Activated T-cell treated with anti-CD3 and anti-CD28 coated beads for 24 hours (primary cell): ENCODE data around the gene IQCK.

ENCODE experiments used
- DNase-seq: peaks from one replicate; pipeline ENCODE4 v3.0.0-alpha.2; 2020; ENCODE audit warnings: low read depth

The IQCK gene

DNA sequence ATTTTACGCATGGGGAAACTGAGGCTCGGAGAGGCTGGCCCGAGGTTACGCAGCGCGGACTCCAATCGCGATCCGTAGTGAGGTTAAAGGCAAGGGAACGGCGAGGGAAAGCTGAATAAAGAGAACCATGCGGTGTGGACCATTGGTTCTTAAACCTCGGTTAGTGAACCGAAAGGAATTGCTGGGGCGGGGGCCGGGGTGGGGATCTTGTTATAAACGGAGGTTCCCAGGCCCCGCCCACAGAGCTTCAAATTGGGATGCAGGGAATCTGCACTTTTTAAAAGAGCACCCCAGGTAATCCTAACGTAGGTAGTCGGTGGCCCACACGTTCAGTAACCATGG, 524 bp downstream of the IQCK start:
- DNase-seq, result no peak

DNA sequence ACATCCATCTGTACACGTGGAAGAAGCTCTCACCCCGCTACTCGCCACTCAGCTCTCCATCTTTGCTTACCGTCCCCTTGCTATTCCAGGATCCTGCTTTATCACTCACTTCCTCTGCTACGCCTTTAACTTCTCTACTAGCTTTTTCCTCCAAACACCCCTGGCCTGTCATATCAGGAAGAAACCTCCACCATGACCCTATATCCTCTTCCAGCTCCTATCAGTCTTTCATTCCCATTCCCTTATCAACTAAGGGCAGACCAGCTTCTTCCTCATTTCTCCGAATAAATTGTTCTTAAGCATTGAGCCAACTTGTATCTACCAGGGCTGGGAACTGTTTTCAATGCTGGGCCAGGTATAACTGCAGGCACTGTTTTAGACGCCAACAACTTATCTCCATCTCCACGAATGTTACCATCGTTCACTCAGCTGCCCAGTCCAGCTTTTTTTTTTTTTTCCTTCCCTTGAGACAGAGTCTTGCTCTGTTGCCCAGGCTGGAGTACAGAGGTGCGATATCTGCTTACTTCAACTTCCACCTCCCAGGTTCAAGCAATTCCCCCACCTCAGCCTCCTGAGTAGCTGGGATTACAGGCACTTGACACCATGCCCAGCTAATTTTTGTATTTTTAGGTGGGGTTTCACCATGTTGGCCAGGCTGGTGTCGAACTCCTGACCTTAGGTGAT, 4.3 kb downstream of the IQCK start:
- DNase-seq, result no peak

DNA sequence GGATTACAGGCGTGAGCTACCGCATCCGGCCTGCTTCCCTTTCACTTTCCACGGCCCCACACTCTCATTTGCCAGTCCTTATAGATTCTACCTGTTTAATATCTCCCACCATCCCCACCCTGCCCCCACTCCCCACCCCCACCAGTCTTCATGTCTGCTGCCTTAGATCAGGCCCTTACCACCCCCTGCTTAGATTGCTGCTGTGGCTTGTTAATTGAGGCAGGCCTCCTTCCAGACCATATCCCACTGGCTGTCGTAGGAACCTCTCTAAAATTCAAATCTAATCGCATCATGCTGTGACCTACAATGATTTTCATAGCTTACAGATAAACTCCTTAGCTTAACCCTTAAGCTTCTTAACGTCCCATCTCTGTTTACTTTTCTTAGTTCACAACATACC, 4.9 kb downstream of the IQCK start:
- no peak for DNase-seq

DNA sequence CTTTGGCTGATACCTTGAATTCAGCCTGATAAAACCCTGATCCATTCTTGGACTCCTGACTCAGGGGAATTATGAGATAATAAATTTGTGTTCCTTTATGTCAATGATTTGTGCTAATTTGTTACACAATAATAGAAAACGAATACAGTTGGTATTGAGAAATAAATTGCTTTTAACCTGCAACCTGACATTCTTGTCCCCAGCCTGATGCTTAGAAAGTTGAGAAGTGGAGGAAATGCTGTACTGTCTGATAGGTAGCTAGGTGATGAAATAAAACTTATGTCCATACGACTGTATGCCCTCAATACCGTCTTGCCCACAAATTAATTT, 10.5 kb downstream of the IQCK start:
- DNase-seq, result no peak

DNA sequence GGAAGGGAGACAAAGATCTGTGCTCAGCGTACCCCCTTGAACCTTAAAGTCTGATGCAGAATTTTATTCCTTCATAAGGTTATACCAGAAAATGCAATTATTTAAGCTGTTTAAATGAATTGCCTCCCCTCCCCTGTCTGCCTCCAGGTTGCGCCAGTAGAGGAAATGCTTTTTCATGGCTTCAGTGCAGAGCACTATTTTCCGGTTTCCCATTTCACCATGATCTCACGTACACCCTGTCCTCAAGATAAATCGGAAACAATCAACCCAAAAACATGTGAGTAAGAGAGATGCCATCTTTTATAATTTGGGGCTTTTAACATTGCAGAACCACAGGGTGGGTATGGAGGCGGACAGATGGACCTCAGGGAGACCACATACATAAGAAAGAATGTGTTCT, 15.5 kb downstream of the IQCK start:
- no peak for DNase-seq

DNA sequence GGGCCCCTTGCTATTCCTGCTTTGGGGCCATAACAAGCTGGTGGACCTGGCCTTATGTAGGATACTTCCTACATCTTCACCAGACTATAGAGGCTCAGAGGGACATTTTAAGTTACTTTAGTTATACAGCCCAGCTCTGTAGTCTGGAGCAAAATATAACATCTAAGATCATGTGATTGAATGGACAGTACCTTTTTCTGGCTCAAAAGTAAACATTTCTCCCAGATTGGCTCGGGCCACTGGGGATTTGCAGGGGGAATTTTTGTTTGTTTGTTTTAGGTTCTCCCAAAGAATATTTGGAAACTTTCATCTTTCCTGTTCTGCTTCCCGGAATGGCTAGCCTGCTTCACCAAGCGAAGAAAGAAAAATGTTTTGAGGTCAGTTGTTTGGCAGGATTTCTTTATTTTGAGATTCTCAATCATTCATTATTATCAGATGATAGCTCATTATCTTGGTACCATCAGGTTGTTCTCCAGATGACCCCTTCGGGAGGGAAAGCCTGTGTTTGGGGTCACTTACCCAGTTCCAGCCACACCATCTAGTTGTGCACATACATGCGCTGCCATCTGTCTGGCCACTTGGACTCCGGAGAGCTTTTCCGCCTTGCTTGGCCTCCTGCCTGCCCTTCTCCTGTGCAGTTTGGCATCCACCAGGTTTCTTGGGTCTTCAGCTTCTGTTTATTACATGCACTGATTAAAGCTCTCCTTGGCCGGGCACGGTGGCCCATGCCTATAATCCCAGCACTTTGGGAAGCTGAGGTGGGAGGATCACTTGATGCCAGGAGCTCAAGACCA, 17.2 kb downstream of the IQCK start:
- no peak for DNase-seq

DNA sequence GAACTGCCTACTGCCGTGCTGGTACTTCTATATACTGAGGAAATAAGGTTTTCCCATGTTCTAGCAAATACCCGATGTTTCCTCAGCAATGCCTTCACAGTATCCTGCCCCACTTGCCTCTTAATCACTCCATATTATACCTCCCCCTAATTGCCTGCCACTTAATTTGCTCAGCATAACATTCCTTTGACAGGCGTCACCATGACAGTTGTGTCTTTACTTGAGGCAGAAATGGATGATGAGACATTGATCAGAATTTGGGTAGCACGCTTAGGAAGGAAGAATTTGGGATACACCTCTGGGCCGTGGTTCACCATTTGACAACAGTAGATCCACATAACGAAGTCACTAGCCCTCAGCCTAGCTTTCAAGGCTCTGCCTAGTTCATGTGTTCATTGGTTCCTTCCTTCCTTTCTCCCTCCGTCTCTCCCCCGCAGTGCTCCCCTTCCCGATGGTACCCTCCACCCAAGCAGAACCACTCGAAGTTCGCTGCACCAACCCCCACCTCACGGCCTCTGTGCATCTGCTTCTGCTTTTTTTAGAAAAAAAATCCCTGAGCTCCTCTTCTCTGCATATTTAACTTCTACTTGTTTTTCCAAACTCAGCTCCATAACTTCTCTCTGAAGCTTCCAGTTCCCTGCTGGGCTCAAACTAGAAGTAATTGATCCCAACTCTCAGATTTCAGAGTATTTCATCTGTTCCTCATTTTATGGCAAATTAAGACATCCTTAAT, 19.4 kb downstream of the IQCK start:
- DNase-seq, result no peak

DNA sequence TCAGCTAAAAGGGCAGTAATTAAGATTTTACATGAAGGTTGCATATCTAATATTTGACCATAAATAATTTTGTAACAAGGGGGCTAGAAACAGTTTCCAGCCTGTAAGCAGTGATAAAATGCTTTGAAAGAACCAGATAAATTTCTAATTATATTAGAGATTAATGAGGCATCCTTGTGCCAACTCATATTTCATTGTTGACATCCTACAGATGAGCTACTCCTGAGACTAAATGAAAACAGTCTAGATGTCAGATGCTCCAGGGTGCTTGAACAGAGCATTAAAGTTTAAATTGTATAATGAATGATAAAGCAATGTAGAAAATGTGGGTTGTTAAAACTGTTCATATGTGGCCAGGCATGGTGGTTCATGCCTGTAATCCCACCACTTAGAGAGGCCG, 23.3 kb downstream of the IQCK start:
- DNase-seq, result no peak

DNA sequence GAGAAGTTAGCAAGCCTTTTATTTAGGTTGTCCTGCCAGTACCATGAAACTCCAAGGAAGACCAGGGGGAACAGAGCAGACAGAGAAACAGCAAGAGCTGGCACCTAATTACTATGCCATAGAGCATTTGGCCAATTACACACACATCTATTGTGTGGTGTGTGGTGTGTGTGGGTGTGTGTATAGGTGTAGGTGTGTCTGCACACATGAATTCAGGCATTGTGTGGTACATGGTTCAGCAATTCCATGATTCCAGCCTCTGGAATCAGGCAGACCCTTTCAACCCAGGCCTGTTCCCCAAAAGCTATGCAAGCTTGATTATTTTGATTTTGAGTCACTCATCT, 25.7 kb downstream of the IQCK start:
- DNase-seq, result no peak

DNA sequence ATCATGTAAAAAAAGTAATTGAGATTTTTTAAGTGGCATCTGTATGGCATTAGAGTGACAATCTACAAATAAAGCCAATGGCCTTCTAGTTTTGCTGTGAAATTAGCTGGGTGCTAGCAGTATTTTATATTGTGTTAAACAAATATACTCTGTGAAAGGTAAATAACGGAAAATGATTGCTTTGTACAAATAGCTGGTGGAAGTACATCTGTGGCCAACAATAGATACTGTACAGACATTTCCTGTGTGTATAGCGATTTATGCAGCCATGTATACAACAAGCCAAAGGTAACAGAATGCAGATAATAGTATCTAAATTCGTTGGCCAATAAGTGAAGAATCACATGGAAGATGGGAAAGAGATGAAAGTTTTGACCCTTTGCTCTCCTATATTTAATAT, 26.6 kb downstream of the IQCK start:
- no peak for DNase-seq

DNA sequence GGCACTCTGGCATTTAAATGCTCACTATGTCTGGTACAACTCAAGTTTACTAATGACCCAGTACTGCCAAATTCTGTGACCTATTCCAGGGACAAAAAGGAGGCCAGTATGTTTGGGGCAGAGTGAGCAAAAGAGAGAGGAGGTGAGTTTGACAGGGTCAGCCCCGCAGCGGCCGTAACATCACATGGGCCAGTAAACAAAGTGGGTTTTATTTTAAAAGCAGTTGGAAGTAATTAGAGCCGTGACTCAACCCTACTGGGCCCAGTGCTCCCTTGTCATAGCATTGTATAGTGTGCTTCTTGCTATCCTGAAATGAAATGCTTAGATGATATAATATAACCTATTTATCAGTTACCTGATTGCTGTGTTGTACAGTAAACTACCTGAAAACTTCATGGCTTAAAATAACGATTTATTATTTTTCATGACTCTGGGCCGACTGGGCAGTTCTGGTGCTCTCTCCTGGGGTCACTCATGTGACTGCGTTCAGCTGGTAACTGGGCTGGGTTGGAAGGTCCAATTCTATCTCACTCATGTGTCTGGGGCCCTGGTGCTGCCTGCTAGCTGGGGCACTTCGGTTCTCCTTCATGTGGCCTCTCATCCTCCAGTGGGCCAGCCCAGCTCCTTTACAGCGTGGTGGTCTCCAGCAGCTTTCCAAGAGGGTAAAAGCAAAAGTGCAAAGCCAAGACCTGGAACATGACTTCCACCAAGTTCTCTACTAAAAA, 27.4 kb downstream of the IQCK start:
- DNase-seq, result no peak

DNA sequence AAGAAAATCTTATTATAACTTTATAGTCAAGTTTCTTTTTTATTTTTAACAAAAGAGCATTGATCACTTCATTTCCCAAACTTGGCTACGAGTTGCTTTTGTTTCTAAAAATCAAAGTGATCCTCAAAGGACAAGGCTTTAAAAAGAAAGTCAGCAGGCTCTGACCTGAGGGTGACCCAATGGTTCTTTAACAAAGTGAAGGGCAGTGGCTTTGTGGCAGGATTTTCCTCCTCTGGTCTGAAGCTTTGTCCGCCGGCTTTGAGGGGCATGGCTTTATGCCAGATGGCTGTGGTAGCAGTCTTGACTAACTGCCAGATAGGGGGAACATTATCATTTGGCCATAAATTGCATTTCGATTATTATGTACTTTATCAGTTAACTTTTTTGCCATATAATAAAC, 28.5 kb downstream of the IQCK start:
- no peak for DNase-seq

DNA sequence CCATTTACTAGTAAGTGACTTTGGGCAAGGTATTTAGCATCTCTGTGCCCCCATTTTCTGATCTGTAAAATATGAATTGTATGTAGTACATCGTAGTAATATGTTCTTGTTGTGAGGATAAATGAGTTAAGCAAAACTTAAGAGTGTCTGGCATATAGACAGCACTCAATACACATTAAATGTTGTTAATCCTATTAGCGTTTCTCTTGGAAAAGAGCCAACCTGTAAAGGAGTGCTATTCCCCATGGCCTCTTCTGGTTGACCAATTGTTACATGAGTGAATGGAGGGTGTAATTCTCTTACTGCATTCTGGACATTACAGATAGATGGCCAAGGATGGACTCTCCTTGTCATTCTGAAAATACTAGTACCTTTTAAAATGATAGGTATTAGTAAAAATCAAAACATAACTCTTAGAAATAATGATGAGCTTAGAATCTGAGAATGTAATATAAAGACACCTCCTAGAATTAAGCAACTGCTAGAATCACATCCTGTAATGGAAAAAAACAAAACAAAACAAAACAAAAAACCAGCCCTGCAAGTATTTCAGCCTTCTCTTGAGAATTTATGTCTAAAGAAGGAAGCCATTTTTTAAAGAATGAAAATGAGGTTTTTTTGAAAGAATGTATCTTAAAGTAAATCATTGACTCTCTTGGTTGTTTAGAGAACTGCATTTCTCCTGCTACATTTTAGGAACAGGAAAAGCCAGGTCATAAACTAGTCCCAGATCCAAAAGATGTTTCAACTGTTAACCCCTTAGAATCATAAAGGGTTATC, 30.5 kb downstream of the IQCK start:
- no peak for DNase-seq

DNA sequence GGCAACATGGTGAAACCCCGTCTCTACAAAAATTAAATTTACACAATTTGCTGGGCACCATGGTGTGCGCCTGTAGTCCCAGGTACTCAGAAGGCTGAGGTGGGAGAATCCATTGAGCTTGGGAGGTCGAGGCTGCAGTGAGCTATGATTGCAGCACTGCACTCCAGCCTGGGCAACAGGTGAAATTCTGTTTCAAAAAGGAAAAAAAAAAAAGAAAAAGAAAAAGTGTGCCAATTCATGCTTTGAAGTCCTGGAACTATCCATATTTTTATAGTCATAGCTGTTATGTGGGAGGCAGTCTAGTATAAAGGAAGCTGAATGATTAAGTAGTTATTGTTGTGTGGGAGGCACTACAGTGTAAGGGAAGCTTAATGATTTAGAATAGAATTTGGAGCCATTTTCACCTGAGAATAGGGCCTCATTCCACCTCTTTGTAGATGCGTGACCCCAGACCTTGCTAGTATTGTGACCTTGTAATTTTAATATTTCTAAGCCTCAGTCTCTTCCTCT, 31.6 kb downstream of the IQCK start:
- DNase-seq, result no peak

DNA sequence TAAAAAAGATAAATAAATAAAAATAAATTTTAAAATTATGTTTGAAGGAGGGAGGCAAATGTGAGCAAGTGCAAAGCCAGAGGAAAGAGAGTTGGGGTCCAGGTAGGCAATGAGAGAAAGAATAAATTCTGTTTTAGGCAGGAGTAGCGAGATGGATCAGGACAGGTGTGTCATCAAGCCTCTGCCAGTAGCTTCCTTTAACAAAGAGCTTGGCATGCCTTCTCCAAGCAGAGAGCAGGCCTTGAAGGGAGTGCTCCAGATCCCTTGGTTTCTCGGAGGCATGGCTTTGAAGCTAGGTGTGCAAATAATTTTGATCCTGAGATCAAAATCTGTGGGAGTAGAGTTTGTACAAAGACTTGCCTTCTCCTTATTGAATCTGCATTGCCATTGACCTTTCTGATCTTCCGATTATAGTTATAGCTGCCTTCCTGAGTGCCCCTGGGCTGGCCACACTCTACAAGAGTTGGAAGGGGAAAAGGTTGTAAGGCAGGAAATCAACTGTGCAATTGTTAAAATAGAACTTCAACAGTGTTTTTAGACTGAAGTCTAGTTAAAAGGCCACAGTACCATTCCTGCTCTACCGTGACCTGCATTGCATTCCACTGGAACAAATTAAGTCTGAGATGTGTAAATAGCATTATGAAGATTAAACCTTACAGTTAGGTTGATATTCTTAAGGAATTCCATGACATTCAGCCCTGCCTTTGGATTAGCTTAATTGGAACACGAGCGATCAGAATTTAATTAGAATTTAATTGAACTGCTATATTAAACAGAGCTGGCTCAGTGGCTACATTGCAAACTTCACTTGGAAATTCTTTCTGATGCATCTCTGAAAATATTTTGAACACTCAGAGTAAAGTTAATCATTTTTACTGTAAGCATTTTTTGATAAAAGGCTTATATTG, 33.7 kb downstream of the IQCK start:
- no peak for DNase-seq

DNA sequence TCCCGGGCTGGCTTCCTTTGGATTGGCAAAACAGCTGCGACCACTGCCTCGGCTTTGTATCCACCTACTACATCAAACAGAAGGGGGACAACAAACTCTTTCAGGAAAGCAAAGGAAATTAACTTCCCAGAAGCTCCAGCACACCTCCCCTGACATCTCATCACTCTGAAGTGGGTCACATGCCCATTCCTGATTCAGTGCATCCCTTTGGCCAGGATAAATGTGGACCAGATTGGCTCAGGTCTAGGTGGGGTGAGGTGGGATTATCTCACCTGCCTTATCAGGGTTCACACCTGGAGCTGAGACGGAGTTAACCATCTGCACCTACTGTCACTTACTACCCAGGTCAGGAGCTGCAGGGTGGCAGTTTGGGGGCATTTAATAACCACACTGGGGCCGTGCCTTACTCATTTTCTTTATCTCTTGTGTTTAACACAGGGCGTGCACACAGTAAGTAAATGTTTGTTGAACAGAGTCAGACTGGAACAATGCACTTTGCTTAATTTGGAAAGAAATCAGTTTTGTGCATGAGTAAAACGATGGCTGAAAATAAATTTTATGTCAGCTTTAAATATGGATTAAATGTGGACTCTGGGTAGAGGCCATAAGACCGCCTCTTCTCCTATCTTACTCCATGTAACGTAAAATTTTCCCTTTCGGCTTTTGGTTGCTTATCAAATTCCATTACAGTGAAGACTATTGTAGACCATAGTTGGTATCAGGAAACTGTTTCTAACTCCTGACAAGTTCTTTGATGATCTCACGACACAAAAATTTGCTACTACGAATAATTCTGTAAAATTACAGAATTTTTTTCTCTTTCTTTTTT, 36.0 kb downstream of the IQCK start:
- DNase-seq, result no peak

DNA sequence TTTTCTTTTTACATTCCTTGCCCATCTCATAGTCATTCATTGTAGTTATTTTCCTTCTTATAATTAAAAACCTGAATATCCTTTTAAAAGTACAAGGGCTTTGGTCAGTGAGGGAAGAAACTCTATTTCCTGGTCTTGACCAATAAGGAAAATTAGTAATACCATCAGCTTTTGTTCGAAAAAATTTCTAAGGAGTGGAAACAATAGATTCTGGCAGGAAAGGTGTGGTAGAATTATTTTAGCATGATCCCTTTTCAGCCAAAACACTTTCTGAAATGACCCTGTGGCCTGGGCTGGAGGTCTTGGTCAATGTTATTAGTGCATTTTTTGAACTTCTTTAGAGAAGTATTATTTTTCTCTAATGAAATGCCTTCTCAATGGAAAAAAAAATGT, 36.6 kb downstream of the IQCK start:
- DNase-seq, result no peak

DNA sequence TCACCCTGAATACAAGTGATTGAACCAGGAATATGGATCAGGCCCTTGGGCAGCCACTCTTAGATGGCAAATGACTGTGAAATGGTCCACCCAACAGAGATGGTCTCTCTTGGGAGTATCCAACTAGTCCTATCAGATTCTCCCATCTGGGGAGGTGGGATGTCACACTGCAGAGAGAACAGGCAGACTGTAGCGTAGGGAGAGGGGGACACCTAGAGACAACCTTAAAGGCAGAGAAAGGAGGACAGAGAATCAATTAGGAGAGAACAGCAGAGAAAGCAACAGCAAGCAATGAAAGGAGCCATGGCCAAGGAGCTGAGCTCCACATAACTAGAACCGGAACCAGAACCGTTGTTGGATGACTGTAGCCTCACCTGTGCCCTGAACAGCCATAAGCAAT, 37.2 kb downstream of the IQCK start:
- no peak for DNase-seq

DNA sequence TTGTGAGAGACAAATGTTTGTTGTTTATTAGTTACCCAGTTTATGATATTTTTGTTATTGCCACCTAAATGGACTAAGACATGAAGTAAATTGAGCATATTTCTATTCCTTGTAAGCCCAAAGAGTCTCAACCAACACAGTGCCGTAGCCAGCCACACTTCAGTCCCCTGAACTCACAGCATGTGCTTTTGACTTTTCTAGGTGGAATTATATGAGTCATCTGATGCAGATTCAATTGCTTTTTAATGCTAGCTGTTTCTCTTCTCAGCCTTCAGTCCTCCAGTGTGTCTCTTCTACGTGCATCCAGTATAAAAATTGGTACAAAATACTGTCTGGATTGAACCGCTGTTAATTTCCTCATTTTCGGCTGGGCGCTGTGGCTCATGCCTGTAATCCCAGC, 39.0 kb downstream of the IQCK start:
- DNase-seq, result no peak
